Endothelial cell (in vitro differentiated cells): ENCODE measurements around the gene APC2. TPM values are rescaled to one million over a fixed set of nuclear protein-coding genes. Genes with fewer than 3 reads are reported as not detected.
"Not testable (repeated sequence)": the region's sequence is repeated elsewhere in the genome, so short reads cannot be mapped to it uniquely, and the experiment has no call there.

Experiments
- DNase-seq: peaks from one replicate; pipeline ENCODE4 v3.0.0; 2021; ENCODE audit warnings: low spot score
- H3K27ac Mint-ChIP-seq: one replicate; pipeline ENCODE4 v1.8.0; 2021; ENCODE audit warnings: mixed read lengths, inconsistent platforms; ENCODE audit not compliant: unreplicated experiment
- H3K27me3 Mint-ChIP-seq: one replicate; pipeline ENCODE4 v1.8.0; 2021; ENCODE audit warnings: mild to moderate bottlenecking, moderate library complexity, mixed read lengths, inconsistent platforms; ENCODE audit not compliant: unreplicated experiment
- H3K36me3 Mint-ChIP-seq: one replicate; pipeline ENCODE4 v1.8.0; 2021; ENCODE audit warnings: mild to moderate bottlenecking, low read depth, mixed read lengths, inconsistent platforms; ENCODE audit not compliant: unreplicated experiment
- H3K4me1 Mint-ChIP-seq: one replicate; pipeline ENCODE4 v1.8.0; 2021; ENCODE audit warnings: mild to moderate bottlenecking, mixed read lengths, inconsistent platforms; ENCODE audit not compliant: unreplicated experiment
- H3K4me3 Mint-ChIP-seq: one replicate; pipeline ENCODE4 v1.8.0; 2021; ENCODE audit warnings: mild to moderate bottlenecking, mixed read lengths, inconsistent platforms; ENCODE audit not compliant: unreplicated experiment
- H3K9me3 Mint-ChIP-seq: one replicate; pipeline ENCODE4 v1.8.0; 2021; ENCODE audit warnings: mixed read lengths, inconsistent platforms; ENCODE audit not compliant: unreplicated experiment
- total RNA-seq: library from RNA; stranded (reverse); fragmentation: NEBNext Ultra II Directional; extraction: Animal tissue kit (Norgen Biotek cat#: 25700); gene quantifications from one replicate; pipeline ENCODE4 v1.2.1, GENCODE V29; 2021; ENCODE audit not compliant: unreplicated experiment
- TF ChIP-seq, protein P1 (sequence below): fragments of 200-600 bp; sonication (generic); IDR thresholded peaks from one replicate; pipeline ENCODE4 v1.5.0; 2021; ENCODE audit warnings: antibody characterized with exemption; ENCODE audit not compliant: unreplicated experiment

The APC2 gene
- total RNA-seq, 1 donor from 2014 or later = 1.9 TPM

DNA sequence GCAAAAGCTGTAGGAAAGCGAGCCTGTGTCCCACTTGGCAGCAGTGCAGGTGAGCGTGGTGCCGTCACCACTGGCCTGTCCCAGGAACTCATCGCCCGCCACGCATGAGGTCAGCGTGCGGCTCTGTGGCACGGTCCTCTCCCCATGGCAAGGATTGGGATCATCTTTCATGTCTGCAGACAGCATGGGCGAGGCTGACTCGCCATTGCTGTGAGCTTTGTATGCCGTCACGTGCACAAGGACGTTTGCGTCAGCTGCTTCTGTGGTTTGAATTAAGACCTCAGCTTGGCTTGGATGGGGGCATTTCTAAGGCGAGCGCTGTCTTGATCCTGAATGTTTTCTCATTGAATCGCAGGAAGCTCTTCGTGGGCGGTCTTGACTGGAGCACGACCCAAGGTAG, 32.8 kb upstream of the APC2 start:
- Mint-ChIP-seq H3K9me3 (no peaks in the 10 kb centered on the region), H3K4me3 (peak overlapping the region; percentile 82), H3K36me3 (peaks cover 20% of the 10 kb centered on the region), H3K4me1 (peaks cover 15% of the 10 kb centered on the region), H3K27ac (peak overlapping the region; percentile 42), H3K27me3 (peaks cover 10% of the 10 kb centered on the region)
- no peak for DNase-seq
- TF ChIP-seq, protein P1, sequence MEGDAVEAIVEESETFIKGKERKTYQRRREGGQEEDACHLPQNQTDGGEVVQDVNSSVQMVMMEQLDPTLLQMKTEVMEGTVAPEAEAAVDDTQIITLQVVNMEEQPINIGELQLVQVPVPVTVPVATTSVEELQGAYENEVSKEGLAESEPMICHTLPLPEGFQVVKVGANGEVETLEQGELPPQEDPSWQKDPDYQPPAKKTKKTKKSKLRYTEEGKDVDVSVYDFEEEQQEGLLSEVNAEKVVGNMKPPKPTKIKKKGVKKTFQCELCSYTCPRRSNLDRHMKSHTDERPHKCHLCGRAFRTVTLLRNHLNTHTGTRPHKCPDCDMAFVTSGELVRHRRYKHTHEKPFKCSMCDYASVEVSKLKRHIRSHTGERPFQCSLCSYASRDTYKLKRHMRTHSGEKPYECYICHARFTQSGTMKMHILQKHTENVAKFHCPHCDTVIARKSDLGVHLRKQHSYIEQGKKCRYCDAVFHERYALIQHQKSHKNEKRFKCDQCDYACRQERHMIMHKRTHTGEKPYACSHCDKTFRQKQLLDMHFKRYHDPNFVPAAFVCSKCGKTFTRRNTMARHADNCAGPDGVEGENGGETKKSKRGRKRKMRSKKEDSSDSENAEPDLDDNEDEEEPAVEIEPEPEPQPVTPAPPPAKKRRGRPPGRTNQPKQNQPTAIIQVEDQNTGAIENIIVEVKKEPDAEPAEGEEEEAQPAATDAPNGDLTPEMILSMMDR = no peak

DNA sequence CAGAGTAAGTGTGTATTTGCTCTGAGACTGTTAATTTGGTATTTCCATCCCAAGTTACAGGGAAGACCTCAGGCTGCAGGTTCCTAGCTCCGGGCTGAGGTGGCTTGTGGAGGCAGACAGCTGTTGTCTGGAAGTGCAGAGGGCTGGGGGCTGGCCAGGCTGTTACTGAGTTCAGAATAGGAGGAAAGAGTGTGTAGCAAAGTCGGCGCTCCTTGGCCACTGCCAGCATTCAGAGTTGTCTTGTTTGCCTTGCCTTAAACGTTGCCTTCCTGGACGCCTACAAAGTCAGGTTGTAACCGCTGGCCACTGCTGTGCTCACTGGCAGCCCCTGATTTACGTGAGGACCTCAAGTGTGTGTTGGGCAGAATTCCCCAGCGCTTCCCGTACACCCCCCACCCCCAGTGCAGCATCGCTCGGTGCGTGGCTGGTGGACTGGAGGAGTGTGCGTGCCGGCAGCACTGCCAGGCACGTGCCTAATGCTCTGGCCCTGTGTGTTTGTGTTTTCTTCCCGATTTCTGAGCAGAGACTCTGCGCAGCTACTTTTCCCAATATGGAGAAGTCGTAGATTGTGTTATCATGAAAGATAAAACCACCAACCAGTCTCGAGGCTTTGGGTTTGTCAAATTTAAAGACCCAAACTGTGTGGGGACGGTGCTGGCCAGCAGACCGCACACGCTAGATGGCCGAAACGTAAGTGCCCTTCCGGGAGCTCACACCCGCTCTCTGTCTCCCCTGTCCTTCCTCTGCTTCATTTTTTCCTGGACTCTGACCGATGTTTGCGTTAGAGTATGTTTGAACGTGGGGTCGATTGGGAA, 32.0 kb upstream of the APC2 start:
- Mint-ChIP-seq H3K9me3 (no peaks in the 10 kb centered on the region), H3K4me3 (peak overlapping the region; percentile 82), H3K27me3 (peaks cover 13% of the 10 kb centered on the region), H3K4me1 (peaks cover 15% of the 10 kb centered on the region), H3K27ac (peak overlapping the region; percentile 42), H3K36me3 (peaks cover 26% of the 10 kb centered on the region)
- no peak for DNase-seq
- TF ChIP-seq, protein P1 = no peak

DNA sequence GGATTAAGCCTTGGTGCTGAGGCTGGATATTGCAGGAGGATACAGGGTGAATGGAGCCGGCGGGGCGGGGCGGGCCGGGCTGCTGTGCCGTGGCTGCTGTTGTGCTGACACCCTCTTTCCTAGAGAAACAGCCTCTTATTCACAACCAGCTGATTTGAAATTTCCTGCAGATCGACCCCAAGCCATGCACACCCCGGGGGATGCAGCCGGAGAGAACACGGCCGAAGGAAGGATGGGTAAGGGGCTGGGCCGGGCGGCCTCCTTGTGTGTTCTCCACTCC, 31.5 kb upstream of the APC2 start:
- H3K27ac Mint-ChIP-seq = no peak overlapping the region
- H3K4me1 Mint-ChIP-seq = peaks cover 15% of the 10 kb centered on the region
- no peak for DNase-seq
- TF ChIP-seq, protein P1 = no peak
- H3K9me3 Mint-ChIP-seq = no peaks in the 10 kb centered on the region
- H3K4me3 Mint-ChIP-seq = no peak overlapping the region
- H3K27me3 Mint-ChIP-seq = peaks cover 13% of the 10 kb centered on the region
- peaks cover 31% of the 10 kb centered on the region for H3K36me3 Mint-ChIP-seq

DNA sequence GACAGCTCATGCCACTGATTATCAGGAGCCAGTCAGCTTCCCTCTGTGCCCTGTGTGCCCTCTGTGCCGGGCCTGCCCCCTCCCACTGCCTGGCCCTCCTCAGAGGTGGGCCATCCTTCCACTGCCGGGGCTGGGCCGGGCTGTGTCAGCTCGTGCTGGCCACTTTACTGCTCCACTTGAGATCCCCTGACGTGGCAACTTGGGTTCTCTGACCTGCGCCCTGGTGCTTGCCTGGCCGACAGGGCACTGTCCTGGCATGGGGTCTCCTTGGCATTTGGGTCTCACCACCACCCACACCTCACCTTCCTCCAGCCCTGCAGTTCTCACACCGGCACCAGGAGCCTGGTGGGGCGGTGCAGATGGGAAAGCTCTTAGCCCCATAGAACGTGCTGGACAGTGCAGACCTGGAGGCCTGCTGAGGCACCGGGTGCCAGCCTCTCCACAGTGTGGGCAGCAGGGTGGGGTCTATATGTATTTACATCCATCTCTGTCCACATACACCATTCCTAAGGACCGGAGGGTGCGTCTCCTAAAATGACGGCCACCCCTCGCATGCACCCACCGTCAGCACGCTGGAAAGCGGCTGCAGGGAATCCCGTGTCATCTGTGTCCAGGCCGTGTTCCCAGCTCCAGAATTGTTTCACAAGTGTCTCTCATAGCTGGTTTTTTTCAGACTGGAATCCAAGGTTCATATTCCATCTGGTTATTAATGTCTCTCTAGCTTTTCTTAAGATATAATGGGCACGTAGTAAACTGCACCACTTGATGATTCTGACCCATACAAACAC, 30.8 kb upstream of the APC2 start:
- TF ChIP-seq, protein P1 = no peak
- H3K9me3 Mint-ChIP-seq = no peaks in the 10 kb centered on the region
- H3K36me3 Mint-ChIP-seq = peaks cover 33% of the 10 kb centered on the region
- peaks cover 13% of the 10 kb centered on the region for H3K27me3 Mint-ChIP-seq
- peaks cover 15% of the 10 kb centered on the region for H3K4me1 Mint-ChIP-seq
- peak overlapping the region; percentile 82 for H3K27ac Mint-ChIP-seq
- H3K4me3 Mint-ChIP-seq = peak overlapping the region; percentile 79
- no peak for DNase-seq

DNA sequence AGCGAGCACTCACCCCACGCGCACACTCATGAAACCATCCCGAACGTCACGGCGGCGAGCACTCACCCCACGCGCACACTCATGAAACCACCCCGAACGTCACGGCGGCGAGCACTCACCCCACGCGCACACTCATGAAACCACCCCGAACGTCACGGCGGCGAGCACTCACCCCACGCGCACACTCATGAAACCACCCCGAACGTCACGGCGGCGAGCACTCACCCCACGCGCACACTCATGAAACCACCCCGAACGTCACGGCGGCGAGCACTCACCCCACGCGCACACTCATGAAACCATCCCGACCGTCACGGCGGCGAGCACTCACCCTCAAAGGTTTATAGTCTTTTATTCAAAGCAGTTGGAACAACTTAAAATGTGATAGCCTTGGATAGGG, 29.8 kb upstream of the APC2 start:
- peaks cover 13% of the 10 kb centered on the region for H3K27me3 Mint-ChIP-seq
- DNase-seq, H3K4me3 Mint-ChIP-seq, H3K9me3 Mint-ChIP-seq, H3K27ac Mint-ChIP-seq: not testable (repeated sequence)
- H3K4me1 Mint-ChIP-seq = peaks cover 11% of the 10 kb centered on the region
- H3K36me3 Mint-ChIP-seq = peaks cover 36% of the 10 kb centered on the region
